Central memory CD4-positive, alpha-beta T cell (primary cell): Measurements from ENCODE around the gene CFAP157.

Experiments
- DNase-seq: peaks from one replicate; pipeline ENCODE4 v3.0.0; 2022

The CFAP157 gene

DNA sequence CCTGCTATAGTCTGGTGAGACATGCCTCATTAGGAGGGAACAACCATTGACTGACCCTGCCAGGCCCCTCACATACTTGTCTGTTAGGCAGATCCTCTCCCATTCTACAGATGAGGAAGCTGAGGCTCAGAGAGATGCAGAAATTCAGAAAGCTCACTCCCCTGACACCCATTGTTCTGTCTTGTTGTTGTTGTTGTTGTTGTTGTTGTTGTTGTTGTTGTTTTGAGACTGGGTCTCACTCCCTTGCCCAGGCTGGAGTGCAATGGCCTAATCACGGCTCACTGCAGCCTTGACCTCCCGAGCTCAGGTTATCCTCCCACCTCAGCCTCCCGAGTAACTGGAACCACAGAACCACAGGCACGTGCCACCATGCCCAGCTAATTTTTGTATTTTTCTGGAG, 13.1 kb upstream of the CFAP157 start:
- no peak for DNase-seq

DNA sequence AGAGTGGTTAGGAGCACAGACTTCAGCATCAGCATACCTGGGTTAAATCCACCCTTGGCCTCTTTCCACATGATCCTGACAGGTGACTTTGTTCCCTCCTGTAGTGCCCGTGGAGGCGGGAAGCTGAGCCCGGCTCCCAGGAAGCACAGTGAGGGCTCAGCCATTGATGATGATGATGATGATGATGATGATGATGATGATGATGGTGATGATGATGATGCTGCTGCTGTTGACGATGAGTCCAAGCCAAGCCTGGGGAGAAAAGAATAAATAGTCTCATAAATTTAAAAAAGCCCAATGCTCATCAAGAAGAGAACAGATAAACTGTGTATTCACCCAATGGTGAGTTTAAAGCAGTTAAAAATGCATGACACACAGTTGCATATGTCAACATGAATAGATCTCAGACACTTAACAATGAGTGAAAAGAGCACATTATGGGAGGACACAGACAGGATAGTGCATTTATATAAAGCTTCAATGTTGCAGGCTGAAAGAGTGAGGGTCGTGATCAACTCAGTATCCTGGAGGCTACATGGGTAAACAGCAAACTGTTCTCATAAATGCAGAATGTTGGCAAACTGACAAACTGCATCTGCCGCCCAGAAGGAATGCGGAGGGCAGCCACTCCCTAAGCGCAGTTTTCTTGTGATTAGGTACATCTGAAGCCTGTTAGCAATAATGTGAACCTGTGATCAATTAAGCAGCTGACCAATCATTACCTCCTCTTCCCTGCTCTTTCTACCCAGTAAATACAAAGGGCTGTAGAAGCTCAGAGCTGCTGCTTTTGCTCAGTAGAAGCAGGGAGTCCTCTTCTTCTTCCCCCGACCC, 11.7 kb upstream of the CFAP157 start:
- DNase-seq = no peak

DNA sequence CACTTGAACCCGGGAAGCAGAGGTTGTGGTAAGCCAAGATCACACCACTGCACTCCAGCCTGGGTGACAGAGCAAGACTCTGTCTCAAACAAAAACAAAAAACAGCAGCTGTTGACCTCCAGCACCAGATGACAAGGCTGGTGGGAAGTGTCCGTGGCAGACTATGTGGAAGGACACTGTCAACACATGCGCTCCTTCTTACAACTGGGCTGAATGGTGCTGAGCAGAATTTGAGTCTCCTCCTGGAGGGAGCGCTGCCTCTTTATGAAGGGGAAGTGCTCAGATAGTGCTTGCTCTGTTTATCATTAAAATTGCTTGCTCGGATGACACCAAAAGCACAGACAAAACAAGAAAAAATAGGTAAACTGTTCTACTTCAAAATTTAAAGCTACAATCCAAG, 9.2 kb upstream of the CFAP157 start:
- DNase-seq = no peak

DNA sequence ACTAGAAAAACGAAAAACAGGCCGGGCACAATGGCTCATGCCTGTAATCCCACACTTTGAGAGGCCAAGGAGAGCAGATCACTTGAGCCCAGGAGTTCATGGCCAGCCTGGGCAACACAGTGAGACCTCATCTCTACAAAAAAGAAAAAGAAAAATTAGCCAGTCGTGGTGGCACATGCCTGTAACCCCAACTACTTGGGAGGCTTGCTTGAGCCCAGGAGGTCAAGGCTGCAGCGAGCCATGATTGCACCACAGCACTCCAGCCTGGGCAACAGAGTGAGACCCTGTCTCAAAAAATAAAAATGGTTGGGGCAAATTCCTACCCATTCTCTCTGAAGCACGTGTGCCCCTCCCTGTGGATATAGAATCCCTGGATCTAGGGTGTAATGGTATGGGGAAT, 8.4 kb upstream of the CFAP157 start:
- DNase-seq = no peak

DNA sequence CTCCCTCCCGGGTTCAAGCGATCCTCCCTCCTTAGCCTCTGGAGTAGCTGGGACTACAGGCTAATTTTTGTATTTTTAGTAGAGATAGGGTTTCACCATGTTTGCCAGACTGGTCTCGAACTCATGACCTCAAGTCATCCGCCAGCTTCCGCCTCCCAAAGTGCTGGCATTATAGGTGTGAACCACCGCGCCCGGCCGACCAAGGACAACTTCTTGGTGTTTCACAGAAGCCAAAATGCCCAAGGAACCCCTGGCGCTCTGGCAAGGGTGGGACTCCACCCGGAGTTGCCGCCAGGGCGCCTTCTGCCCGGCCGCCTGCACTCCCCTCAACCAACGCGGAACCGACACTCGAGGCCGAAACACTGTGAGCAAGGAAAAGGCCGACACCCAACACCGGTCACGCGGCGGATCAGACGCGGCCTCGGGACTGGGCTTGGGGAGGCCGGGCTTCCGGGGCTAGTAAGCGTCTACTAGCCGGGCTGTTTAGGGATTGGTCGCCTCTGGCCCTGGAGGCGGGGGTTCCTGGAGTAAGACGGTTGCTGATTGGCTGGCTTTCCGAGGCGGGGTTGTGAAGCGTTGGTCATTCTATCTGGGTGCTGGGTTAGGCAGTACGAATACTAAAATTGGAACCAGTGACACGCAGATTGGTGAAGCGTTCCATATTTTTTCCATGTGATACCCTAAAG, 7.7 kb upstream of the CFAP157 start:
- DNase-seq = peak; percentile 78

DNA sequence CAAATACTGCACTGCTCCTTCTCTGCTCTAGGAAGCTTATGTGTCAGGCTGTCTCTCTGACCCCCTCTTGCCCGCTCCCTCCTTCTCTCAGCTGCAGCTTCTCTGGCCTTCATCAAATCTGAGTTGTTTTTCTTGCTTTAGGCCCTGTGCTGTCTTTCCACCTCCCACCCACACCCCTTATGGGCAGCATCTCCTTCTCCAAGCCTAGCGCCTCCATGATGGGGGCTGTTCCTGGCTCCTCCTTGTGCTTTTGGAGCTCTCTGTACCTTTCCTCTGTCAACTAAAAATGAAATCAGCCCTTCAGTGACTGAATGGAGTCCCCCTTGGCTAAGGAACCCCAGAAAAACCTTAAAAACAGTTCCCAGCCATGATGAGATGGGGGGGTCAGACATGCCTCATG, 6.6 kb upstream of the CFAP157 start:
- DNase-seq = no peak

DNA sequence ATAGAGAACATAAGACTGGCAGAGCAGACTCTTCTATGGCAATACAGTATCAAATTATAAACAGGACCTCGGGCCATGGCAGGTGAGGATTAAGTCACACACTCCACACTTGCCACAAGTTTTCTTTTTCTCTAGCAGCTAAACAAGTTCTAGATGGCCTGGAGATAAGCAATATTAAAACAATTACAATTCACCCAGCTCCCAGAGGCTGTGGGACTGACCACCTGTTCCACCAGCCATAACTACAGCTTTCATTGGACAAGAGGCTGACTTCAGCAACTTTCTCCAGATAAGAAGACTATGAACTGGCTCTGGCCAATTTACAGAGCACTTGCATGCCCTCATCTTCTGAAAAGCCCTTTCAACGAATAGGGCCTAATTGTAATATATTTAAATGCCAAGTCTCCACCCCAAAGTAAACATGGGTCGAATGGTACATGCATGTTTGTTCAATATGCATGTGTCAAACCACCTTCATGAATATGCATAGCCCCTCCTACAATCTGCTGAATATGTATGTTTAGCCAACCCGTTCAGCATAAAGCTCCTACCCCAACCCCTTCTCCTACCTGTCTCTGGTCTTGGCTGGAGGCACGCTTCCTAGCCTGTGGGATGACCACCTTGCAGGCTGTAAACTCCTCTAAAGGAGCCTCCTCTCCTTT, 6.1 kb upstream of the CFAP157 start:
- no peak for DNase-seq

DNA sequence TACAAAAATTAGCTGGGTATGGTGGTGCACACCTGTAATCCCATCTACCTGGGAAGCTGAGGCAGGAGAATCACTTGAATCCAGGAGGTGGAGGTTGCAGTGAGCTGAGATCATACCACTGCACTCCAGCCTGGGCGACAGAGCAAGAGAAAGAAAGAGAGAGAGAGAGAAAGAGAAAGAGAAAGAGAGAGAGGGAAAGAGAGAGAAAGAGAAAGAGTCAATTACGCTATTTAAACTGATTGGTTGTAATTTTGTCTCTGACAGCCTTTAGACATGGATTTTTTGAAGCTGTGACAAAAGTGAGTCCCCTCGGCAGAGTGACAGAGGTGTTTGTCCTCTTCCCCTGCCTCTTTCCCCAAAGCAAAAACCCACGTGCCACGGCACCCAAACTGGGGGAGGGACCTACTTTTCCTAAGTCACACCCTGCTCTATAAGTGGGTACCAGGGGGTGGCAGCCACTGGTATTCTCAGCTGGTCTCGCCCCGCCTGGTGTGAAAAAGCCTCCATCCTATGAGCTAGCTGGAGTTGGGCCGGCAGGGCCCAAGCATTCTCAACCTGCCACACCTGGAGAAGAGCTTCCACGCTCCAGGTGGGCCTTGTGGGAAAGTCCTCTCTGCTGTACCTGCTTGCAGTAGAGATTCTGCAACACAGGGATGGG, 3.4 kb upstream of the CFAP157 start:
- DNase-seq = no peak

DNA sequence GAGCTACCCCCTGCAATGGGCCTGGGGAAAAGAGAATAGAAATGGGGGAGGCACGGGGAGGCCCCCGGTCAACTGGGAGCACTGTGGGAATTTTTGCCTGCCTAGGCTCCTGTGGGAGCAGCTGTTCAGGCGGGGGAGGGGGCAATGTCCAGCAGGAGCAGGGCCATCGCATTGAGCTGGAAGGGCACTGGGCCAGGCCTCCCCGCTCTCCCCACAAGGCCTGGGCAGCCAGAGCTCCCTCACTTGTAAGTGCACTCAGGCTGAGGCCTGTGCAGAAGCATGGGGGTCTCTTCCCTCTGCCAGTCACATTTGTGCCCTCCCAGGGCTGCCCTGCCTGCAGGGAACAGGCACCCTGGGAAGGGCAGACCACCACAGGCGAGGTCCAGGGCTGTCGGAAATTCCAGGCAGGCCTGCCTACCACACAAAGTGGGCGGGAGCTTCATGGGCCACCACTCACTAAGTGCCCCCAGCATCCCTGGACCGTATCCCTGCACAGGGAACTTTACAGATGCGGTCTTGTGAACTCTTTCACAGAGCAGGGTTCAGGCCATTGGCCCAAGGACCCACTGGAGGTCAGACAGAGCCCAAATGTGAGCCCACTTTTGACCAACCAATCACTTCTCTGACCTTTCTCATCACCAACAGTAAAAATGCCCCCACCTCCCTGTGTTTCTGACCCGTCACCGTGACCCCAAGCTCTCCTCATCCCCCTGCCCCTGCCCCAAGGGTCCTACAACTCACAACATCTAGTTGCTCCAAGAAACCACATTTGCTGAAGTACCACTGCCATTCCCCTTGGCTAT, 1.0 kb upstream of the CFAP157 start:
- DNase-seq = no peak

DNA sequence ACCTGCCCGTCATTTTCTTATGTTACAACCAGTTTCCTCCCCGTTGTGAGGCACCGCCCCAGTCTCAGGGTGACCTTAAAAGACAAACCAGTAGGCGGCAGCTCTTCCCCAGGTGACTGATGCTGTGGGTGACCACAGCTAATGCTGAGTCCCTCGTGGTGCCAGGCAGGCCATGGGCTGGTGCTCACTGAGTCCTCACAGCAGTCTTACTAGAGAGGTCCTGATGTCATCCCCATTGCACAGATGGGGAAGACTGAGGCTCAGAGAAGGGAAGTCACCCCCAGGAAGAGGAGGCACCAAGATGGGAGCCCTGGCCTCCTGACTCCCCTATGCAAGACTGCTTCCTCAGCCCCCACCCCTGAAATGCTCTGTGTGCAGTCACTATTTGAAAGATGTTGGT, 978 bp downstream of the CFAP157 start:
- DNase-seq = peak; percentile 43

DNA sequence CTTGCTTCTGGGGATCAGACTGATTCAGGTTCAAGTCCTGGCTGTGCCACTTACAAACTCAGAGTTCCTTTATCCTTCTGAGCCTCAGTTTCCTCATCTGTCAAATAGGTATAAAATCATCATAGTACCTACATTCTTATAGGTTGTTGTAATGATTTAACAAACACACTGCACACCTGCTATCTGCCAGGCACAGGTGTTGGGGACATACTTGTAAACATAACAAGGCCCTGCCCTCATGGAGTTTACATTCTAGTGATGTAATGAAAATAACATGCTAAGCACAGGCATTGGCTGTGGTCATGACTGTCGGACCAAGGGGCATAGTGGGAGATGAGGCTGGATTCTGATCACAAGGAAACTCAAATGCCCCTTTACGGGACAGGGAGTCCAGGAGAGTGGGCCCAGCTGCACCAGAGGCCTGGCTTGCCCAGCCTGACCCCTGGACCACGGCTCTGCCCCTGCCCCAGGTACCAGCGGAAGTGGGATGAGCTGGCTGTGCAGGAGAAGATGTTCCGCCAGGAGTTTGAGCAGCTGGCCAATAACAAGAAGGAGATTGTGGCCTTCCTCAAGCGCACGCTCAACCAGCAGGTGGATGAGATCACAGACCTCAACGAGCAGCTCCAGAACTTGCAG, 2.3 kb downstream of the CFAP157 start:
- DNase-seq = no peak

DNA sequence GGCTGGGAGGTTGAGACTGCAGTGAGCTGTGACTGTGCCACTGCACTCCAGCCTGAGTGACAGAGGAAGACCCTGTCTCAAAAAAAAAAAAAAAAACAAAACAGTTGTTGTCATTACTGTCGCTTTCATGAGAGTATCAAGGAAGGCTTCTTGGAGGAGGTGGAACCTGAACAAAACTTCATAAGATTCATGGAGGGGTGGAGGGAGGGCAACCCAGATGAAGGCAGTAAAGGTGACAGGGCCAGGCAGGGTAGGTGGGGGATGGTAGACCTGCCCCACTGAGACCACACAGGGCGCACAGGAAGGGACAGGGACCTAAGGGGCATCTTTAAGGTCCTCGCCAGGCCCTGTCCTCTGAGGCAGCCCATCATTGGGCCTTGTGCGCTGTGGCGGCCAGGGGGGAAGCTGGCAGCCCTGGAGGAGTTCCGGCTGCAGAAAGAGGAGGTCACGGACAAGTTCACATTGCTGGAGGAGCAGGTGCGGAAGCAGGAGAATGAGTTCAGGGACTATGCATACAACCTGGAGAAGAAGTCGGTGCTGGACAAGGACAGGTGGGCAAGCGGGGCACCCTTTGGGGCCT, 3.5 kb downstream of the CFAP157 start:
- DNase-seq = no peak

DNA sequence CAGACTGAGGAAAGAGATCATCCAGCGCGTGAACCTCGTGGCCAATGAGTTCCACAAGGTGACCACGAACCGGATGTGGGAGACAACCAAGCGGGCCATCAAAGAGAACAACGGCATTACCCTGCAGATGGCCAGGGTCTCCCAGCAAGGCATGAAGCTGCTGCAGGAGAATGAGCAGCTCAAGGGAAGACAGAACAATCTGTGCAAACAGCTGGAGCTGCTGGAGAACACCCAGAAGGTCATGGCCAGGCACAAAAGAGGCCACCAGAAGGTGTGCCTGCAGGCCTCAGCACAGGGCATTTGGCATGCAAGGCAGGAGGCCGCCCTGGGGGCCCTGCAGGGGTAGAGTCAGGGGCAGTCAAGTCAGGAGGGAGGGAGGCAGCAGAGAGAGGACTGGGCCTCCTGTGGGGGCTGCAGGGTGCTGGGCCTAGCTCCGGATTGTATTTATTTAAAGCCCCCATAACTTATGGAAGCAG, 4.5 kb downstream of the CFAP157 start:
- DNase-seq = no peak

DNA sequence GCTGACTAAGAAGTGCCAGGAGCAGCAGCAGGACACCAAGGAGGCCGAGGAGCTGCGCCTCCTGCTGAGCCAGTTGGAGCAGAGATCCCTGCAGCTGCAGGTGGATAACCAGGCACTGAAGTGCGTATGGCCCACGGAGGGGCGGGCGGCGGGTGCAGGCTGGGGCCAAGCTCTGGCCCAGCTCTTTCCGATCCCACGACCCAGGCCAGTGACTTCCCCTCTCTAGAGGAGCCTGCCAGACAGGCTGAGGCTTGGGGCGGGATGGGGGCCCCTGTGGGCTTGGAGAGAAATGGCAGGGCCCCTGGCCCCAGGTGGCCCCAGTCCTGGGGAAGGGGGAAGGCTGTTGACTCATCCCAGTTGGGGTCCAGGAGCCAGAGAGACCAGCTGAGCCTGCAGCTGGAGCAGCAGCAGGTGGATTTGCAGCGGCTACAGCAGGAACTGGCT, 5.1 kb downstream of the CFAP157 start:
- DNase-seq = no peak

DNA sequence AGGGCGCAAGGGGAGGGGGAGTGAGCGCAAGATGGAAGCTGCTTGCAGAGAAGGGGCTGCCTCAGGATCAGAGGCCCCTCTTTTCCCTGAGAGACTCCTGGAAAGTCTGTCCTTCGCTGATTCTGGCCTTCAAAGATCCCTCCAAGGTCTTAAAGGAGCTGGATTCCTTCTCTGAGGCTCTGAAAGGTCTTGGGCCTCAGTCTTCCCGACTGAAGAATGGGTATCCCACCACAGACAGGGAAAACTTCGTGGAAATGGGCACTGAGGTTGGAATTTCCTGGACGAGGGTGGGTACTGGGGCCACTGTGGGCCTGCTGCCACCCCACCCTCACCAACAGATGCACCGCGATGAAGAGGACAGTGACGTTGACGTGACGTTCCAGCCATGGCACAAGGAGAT, 5.6 kb downstream of the CFAP157 start:
- DNase-seq = no peak

DNA sequence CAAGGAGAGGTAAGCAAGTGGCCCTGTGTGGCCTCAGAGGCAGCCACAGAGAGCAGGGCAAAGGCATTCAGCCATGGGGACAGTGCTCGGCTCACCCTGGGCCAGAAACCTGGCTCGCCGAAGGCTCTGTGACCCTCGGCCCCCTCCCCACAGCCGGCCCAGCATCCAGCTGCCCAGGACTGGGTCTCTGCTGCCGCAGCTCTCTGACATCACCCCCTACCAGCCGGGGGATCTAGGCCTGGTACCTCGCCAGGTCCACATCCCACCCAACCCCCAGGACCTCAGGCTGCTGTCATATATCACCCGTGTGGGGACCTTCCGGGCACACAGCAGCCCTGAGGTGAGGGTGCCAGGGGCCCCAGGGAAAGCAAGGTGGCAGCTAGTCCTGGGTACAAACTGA, 6.1 kb downstream of the CFAP157 start:
- no peak for DNase-seq

DNA sequence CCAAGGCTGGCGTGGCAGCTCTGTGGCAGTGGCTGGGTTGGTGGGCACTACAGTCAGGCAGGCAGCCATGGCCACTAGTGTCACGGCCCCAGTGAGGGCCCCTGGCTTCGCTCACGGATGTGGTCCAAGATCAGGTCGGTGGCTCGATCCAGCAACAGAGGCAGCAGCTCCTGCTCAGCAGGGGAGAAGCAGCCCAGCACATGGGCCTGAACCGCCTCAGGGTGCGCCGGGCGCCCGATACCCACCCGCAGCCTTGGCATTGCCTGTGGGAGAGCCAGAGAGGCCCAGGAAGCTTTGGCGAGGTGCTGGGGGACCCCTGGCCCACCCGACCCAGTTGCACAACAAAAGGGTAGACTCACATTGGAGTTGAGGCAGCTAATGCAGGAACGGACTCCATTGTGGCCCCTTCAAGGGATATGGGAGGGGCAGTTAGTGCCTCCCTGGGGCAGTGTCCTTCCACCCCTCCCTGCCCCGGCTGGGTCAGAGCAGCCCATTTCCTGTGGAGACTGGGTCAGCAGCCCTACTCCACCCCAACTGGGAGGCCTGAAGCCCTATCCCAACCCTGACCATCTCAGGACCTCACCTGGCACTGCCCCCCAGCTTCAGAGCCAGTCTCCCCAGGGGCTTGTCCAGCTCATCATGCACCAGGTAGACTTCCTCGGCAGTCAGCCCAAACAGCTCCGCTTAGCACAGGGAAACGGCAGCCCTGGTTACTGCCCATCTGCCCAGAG, 7.4 kb downstream of the CFAP157 start:
- no peak for DNase-seq

DNA sequence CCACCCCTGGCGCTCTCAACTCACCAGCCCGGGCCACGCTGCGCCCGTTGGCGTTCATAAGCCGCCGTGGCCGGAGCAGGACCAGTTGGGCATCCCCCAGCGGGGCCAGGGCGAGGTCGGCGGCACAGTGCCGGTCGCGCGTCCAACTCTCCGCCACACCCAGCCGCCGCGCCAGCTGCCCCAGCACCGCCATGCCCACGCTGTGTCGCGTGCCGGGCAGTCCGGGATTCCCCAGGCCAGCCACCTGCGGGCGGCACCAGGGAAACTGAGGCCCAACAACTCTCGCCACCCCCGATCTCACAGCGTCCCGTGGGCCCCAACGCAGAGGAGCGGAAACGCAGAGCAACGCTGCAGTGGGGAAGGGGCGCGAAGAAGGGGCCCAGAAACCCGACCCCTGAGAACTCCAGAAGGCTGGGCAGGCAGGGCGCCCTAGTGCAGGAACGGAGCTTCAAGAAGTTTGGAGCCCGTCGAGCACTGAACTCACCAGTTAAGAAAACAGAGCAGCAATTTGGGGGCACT, 8.2 kb downstream of the CFAP157 start:
- no peak for DNase-seq

DNA sequence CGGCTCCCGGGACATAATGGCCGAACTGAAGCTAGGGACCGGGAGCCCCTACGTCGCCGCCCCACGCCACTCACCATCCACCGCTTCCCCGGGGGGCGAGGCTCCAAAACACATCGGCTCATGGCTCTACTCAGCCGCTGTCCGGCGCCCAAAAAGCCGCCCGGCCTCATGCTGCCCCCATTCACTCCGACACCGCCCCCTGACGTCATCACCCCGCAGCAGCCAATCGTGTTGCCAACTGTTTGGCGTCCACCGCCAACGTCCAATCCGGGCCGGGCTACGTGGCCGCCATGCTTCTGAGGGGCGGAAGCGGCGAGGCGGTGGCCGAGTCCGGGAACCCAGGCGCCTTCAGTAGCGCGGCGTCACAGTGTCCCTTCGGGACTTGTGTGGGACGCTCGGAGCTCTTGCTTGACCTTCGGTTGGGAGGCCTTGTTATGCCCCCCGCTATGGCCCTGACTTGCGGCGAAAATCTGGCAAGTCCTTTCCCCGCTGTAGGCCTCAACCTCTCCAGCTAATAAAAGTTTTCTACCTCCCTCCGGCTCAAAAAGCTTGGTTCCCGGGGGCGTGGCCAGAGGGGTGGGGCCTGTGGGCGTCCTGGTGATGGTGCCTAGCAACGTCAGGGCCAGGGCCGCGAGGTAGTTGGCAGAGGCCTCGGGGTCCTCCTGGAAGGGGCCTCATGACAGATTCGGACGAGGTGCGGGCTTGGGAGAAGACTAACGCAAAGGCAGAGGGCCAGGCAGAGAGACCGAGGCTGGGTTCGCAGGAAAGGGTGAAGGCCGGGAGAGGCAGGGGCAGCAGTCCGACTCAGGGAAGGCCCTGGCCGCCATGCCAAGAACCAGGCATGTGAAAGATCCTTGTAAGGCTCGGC, 8.9 kb downstream of the CFAP157 start, which contains the start of the genes PTRH1 and TTC16:
TSS of gene PTRH1 (minus strand) at position 194 of the 868 bp plus-strand sequence. CDS start at position 170, 24 bp downstream.
TSS of gene TTC16 (plus strand) at position 610 of the 868 bp plus-strand sequence. CDS start at position 677, 67 bp downstream.
- peak; percentile 94 for DNase-seq
